Kidney (tissue), 14 donors: ENCODE measurements around the gene NME5. TPM values are rescaled to one million over a fixed set of nuclear protein-coding genes. Genes with fewer than 3 reads are reported as not detected.
"Not testable (repeated sequence)": the region's sequence is repeated elsewhere in the genome, so short reads cannot be mapped to it uniquely, and the experiment has no call there.

Experiments
- DNase-seq, 5 donors: peaks; one replicate each; pipeline ENCODE4 v3.0.0-alpha.2; 2013 to 2020
- FAIRE-seq: peaks from 2 replicates; lab custom pipeline; 2012; peaks lifted over from hg19 to GRCh38; lab: Jason Lieb, UNC
- H3K27ac ChIP-seq, 2 donors: one replicate each; pipeline ENCODE4 v1.7.0; 2013; ENCODE audit warnings: low read depth in 2 of 2, low read length in 2 of 2, inconsistent platforms in 1 of 2
- H3K27me3 ChIP-seq: one replicate; pipeline ENCODE4 v1.7.1; 2013; ENCODE audit warnings: low read length, inconsistent platforms; ENCODE audit not compliant: control insufficient read depth, insufficient read depth
- H3K36me3 ChIP-seq, 3 donors: one replicate each; pipeline versions ENCODE4 v1.7.0 to v1.7.1; 2013; ENCODE audit warnings: low read length in 3 of 3, control low read depth in 1 of 3, inconsistent platforms in 1 of 3; ENCODE audit not compliant: insufficient read depth in 3 of 3, control insufficient read depth in 2 of 3
- H3K4me1 ChIP-seq, 3 donors: one replicate each; pipeline versions ENCODE4 v1.7.0 to v1.7.1; 2013; ENCODE audit warnings: low read length in 3 of 3, inconsistent platforms in 1 of 3, low read depth in 1 of 3; ENCODE audit not compliant: control insufficient read depth in 2 of 3, insufficient read depth in 2 of 3
- H3K4me3 ChIP-seq, 3 donors: one replicate each; pipeline versions ENCODE4 v1.7.0 to v1.8.1; 2013; ENCODE audit warnings: low read length in 3 of 3, control low read depth in 1 of 3, inconsistent platforms in 1 of 3
- H3K9ac ChIP-seq, 3 donors: one replicate each; pipeline versions ENCODE4 v1.7.0 to v1.7.1; 2013; ENCODE audit warnings: low read length in 3 of 3, control low read depth in 1 of 3, inconsistent platforms in 1 of 3
- H3K9me3 ChIP-seq, 3 donors: one replicate each; pipeline versions ENCODE4 v1.7.0 to v1.7.1; 2013; ENCODE audit warnings: low read length in 3 of 3, control low read depth in 1 of 3, inconsistent platforms in 1 of 3; ENCODE audit not compliant: control insufficient read depth in 2 of 3, insufficient read depth in 1 of 3
- CTCF ChIP-seq: IDR thresholded peaks from 3 replicates; pipeline ENCODE4 v1.5.1; 2012; ENCODE audit warnings: mild to moderate bottlenecking, moderate library complexity, borderline replicate concordance; ENCODE audit not compliant: insufficient read depth; ENCODE audit errors: extremely low read depth
- intact Hi-C: fragments of 100-400 bp; cut with DNase I; formaldehyde crosslinking; loops from one replicate; pipeline ENCODE4 v1.11.1; 2022
- polyA plus RNA-seq: library from polyadenylated mRNA; stranded (reverse); fragments of 350-450 nt; fragmentation: Illumina TruSeq; extraction: RNeasy Lipid Tissue Mini Kit (QIAGEN cat#74804); gene quantifications from one replicate; pipeline ENCODE4 v1.2.3, GENCODE V29; 2014; ENCODE audit warnings: low read depth, low replicate concordance; ENCODE audit not compliant: insufficient read depth
- total RNA-seq: library from RNA; stranded (reverse); fragmentation: NEBNext Ultra II Directional; extraction: Animal tissue kit (Norgen Biotek cat#: 25700); gene quantifications from one replicate; pipeline ENCODE4 v1.2.1, GENCODE V29; 2021
- donor health status: control.
- donor health status: control.
- donor health status: control.
- donor health status: control.
- donor health status: control.
- donor health status: DM: yes; HTN: yes; CAD: no.
- donor health status: Normal renal cell carcinoma (clear cell type).

NME5 gene
- total and polyA plus RNA-seq, 2 donors from 2014 or later, result 20.6 to 30.2 TPM

GRCh38 chr5:138148811-138149210 is 9.6 kb upstream of the NME5 start:
- intact Hi-C loops, result no loop called here
- DNase-seq (no peak), FAIRE-seq (no peak)

GRCh38 chr5:138143578-138143977 is 4.3 kb upstream of the NME5 start:
- intact Hi-C loops, H3K4me1 ChIP-seq, H3K36me3 ChIP-seq, H3K9ac ChIP-seq, H3K4me3 ChIP-seq, H3K27ac ChIP-seq, H3K9me3 ChIP-seq, FAIRE-seq, H3K27me3 ChIP-seq, DNase-seq: not testable (repeated sequence)

More at GRCh38 chr5:138148811-138149210, 9.6 kb upstream of the NME5 start:
- Histone ChIP-seq H3K4me1 (no peaks in the 10 kb centered on the region), H3K9ac (no peak overlapping the region), H3K27me3 (no peaks in the 10 kb centered on the region), H3K36me3 (no peaks in the 10 kb centered on the region), H3K27ac (no peak overlapping the region), H3K9me3 (no peaks in the 10 kb centered on the region), H3K4me3 (no peak overlapping the region)
- TF ChIP-seq CTCF, result no peak

GRCh38 chr5:138141734-138142133 is 2.5 kb upstream of the NME5 start:
- no peak for TF ChIP-seq CTCF
- DNase-seq (no peak), FAIRE-seq (no peak)
- no peaks in the 10 kb centered on the region for H3K4me1 ChIP-seq
- no peaks in the 10 kb centered on the region for H3K27me3 ChIP-seq
- no peaks in the 10 kb centered on the region for H3K9me3 ChIP-seq
- intact Hi-C loops, result no loop called here
- no peak overlapping the region for H3K27ac ChIP-seq
- no peak overlapping the region for H3K4me3 ChIP-seq
- H3K9ac ChIP-seq, result no peak overlapping the region
- no peaks in the 10 kb centered on the region for H3K36me3 ChIP-seq

- no peak for DNase-seq
These were observed 1.0 kb upstream of the NME5 start for GRCh38 chr5:138140268-138140667.

More at GRCh38 chr5:138140268-138140667, 1.0 kb upstream of the NME5 start:
- Histone ChIP-seq H3K4me1 (no peaks in the 10 kb centered on the region), H3K4me3 (no peak overlapping the region), H3K9ac (no peak overlapping the region), H3K36me3 (no peaks in the 10 kb centered on the region), H3K27ac (no peak overlapping the region), H3K27me3 (no peaks in the 10 kb centered on the region), H3K9me3 (no peaks in the 10 kb centered on the region)
- intact Hi-C loops, result no loop called here
- no peak for FAIRE-seq
- TF ChIP-seq CTCF, result no peak
